ENCODE results near the gene ZDHHC8.

ZDHHC8 gene

GRCh38 chr22:20109411-20110358 is 21.9 kb upstream of the ZDHHC8 start:
- Histone ChIP-seq H3K36me3 (ENCODE audit: insufficient read depth, low read length) (peaks cover 99% of the 10 kb centered on the region), H2AFZ (ENCODE audit: low read depth, low read length) (no peak overlapping the region), H3K9me3 (ENCODE audit: insufficient read depth, low read length, severe bottlenecking) (no peaks in the 10 kb centered on the region), H3K4me3 (ENCODE audit: low read depth in 1 of 2, low read length in 2 of 2) (no peak overlapping the region), H3K79me2 (ENCODE audit: insufficient read depth, low read length) (peaks cover 47% of the 10 kb centered on the region), H3K4me2 (ENCODE audit: insufficient read depth, low read length) (no peak overlapping the region), H3K27me3 (ENCODE audit: insufficient read depth, low read length, poor library complexity) (no peaks in the 10 kb centered on the region), H3K9ac (ENCODE audit: low read depth, low read length) (no peak overlapping the region), H4K20me1 (ENCODE audit: insufficient read depth, low read length) (peaks cover 91% of the 10 kb centered on the region), H3K4me1 (ENCODE audit: insufficient read depth, low read length) (peaks cover 29% of the 10 kb centered on the region), H3K27ac (ENCODE audit: low read length) (no peak overlapping the region; the same call in 1 of the 2 replicates)
- ATAC-seq (ENCODE audit: insufficient read depth, low read depth): no peak
- DNase-seq: no peak
- no peak for TF ChIP-seq EZH2 (IDR thresholded peaks at IDR 0.05; ENCODE audit: borderline replicate concordance, low read depth, low read length, severe bottlenecking)
- TF ChIP-seq, protein P1, sequence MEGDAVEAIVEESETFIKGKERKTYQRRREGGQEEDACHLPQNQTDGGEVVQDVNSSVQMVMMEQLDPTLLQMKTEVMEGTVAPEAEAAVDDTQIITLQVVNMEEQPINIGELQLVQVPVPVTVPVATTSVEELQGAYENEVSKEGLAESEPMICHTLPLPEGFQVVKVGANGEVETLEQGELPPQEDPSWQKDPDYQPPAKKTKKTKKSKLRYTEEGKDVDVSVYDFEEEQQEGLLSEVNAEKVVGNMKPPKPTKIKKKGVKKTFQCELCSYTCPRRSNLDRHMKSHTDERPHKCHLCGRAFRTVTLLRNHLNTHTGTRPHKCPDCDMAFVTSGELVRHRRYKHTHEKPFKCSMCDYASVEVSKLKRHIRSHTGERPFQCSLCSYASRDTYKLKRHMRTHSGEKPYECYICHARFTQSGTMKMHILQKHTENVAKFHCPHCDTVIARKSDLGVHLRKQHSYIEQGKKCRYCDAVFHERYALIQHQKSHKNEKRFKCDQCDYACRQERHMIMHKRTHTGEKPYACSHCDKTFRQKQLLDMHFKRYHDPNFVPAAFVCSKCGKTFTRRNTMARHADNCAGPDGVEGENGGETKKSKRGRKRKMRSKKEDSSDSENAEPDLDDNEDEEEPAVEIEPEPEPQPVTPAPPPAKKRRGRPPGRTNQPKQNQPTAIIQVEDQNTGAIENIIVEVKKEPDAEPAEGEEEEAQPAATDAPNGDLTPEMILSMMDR (IDR thresholded peaks at IDR 0.05; ENCODE audit: borderline replicate concordance, extremely low read depth, low read length, poor library complexity, severe bottlenecking): no peak

GRCh38 chr22:20110359-20110985 is 21.1 kb upstream of the ZDHHC8 start:
- Histone ChIP-seq H3K79me2 (ENCODE audit: insufficient read depth, low read length) (peaks cover 48% of the 10 kb centered on the region), H3K4me1 (ENCODE audit: insufficient read depth, low read length) (peaks cover 37% of the 10 kb centered on the region), H3K4me2 (ENCODE audit: insufficient read depth, low read length) (no peak overlapping the region), H3K9me3 (ENCODE audit: insufficient read depth, low read length, severe bottlenecking) (no peaks in the 10 kb centered on the region), H3K36me3 (ENCODE audit: insufficient read depth, low read length) (peaks cover 99% of the 10 kb centered on the region), H4K20me1 (ENCODE audit: insufficient read depth, low read length) (peaks cover 91% of the 10 kb centered on the region), H3K9ac (ENCODE audit: low read depth, low read length) (peak overlapping the region; percentile 13; the same call in 1 of the 2 replicates), H3K27ac (ENCODE audit: low read length) (peak overlapping the region; percentile 70; the same call in 1 of the 2 replicates), H3K27me3 (ENCODE audit: insufficient read depth, low read length, poor library complexity) (no peaks in the 10 kb centered on the region), H2AFZ (ENCODE audit: low read depth, low read length) (no peak overlapping the region), H3K4me3 (ENCODE audit: low read depth in 1 of 2, low read length in 2 of 2) (no peak overlapping the region)
- TF ChIP-seq, protein P1 (IDR thresholded peaks at IDR 0.05; ENCODE audit: borderline replicate concordance, extremely low read depth, low read length, poor library complexity, severe bottlenecking): no peak
- TF ChIP-seq EZH2 (IDR thresholded peaks at IDR 0.05; ENCODE audit: borderline replicate concordance, low read depth, low read length, severe bottlenecking): no peak
- DNase-seq (no peak), ATAC-seq (ENCODE audit: insufficient read depth, low read depth) (no peak)

DNA sequence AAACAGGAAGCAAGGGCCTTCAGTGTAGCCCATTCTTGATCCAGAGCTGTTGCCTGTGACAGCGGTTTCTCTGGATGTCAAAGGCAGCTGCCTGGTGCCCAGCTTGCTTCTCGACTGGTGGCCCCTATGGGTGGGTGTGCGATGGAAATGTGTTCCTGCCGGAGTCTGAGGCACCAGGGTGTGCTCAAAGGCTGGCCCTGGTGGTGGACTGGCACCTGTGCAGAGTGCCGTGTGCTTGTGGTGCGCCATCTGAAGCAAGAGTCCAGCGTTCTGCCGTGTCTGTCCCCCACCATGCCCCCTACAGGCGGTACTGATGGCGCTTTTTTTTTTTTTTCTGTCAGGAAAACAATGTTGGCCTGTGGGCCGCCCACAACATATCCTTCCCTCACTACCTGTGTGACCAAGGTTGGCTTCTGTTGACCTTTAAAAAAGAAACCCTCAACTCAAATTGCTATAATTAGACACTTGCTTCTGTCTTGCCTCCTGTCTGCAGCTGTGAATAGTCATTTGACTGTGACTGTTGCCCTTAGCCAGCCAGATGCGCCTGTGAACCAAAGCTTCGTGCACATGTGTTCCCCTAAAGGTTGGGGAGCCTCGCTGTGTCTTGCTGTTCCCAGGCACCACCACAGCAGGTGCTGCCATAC is 20.4 kb upstream of the ZDHHC8 start:
- Histone ChIP-seq H3K9ac (ENCODE audit: low read depth, low read length) (peak overlapping the region; percentile 13; the same call in 1 of the 2 replicates), H3K4me1 (ENCODE audit: insufficient read depth, low read length) (peaks cover 44% of the 10 kb centered on the region), H3K9me3 (ENCODE audit: insufficient read depth, low read length, severe bottlenecking) (no peaks in the 10 kb centered on the region), H3K27ac (ENCODE audit: low read length) (peak overlapping the region; percentile 70; the same call in 1 of the 2 replicates), H2AFZ (ENCODE audit: low read depth, low read length) (no peak overlapping the region), H3K4me2 (ENCODE audit: insufficient read depth, low read length) (no peak overlapping the region), H3K36me3 (ENCODE audit: insufficient read depth, low read length) (peaks cover 99% of the 10 kb centered on the region), H3K79me2 (ENCODE audit: insufficient read depth, low read length) (peaks cover 48% of the 10 kb centered on the region), H3K4me3 (ENCODE audit: low read depth in 1 of 2, low read length in 2 of 2) (no peak overlapping the region), H4K20me1 (ENCODE audit: insufficient read depth, low read length) (peaks cover 91% of the 10 kb centered on the region), H3K27me3 (ENCODE audit: insufficient read depth, low read length, poor library complexity) (no peaks in the 10 kb centered on the region)
- no peak for TF ChIP-seq EZH2 (IDR thresholded peaks at IDR 0.05; ENCODE audit: borderline replicate concordance, low read depth, low read length, severe bottlenecking)
- TF ChIP-seq, protein P1 (IDR thresholded peaks at IDR 0.05; ENCODE audit: borderline replicate concordance, extremely low read depth, low read length, poor library complexity, severe bottlenecking): peak; percentile 57
- ATAC-seq (ENCODE audit: insufficient read depth, low read depth) (peak; percentile 60), DNase-seq (peak; percentile 75)
